Activated T-cell treated with anti-CD3 and anti-CD28 coated beads for 4 hours (primary cell): ENCODE measurements around the gene CABLES1.

ENCODE experiments used
- DNase-seq: peaks from one replicate; pipeline ENCODE4 v3.0.0-alpha.2; 2020

Gene CABLES1

GRCh38 chr18:23171581-23172156 is 36.4 kb downstream of the CABLES1 start:
- DNase-seq, result no peak

- DNase-seq, result no peak
These were observed 37.5 kb downstream of the CABLES1 start for GRCh38 chr18:23172591-23173380.

- no peak for DNase-seq
These were observed 38.6 kb downstream of the CABLES1 start for GRCh38 chr18:23173912-23174311.

GRCh38 chr18:23176701-23177432 is 41.6 kb downstream of the CABLES1 start:
- DNase-seq, result no peak

GRCh38 chr18:23177433-23178072 is 42.3 kb downstream of the CABLES1 start:
- no peak for DNase-seq

GRCh38 chr18:23178201-23178600 is 42.9 kb downstream of the CABLES1 start:
- no peak for DNase-seq

- no peak for DNase-seq
These were observed 43.4 kb downstream of the CABLES1 start for GRCh38 chr18:23178661-23179081.

GRCh38 chr18:23179416-23179815 is 44.1 kb downstream of the CABLES1 start:
- no peak for DNase-seq

- DNase-seq, result no peak
These were observed 46.3 kb downstream of the CABLES1 start for GRCh38 chr18:23181547-23181946.

GRCh38 chr18:23182606-23183005 is 47.3 kb downstream of the CABLES1 start:
- no peak for DNase-seq

GRCh38 chr18:23183411-23184150 is 48.3 kb downstream of the CABLES1 start:
- no peak for DNase-seq

GRCh38 chr18:23186781-23187180 is 51.5 kb downstream of the CABLES1 start:
- DNase-seq, result no peak

GRCh38 chr18:23188068-23188760 is 52.9 kb downstream of the CABLES1 start:
- DNase-seq, result no peak

GRCh38 chr18:23189099-23189498 is 53.8 kb downstream of the CABLES1 start:
- DNase-seq, result no peak

- no peak for DNase-seq
These were observed 54.7 kb downstream of the CABLES1 start for GRCh38 chr18:23189768-23190661.

GRCh38 chr18:23191232-23191631 is 55.9 kb downstream of the CABLES1 start:
- DNase-seq, result no peak

- DNase-seq, result no peak
These were observed 58.5 kb downstream of the CABLES1 start for GRCh38 chr18:23193742-23194141.

- no peak for DNase-seq
These were observed 59.1 kb downstream of the CABLES1 start for GRCh38 chr18:23194155-23194996.

- DNase-seq, result no peak
These were observed 60.0 kb downstream of the CABLES1 start for GRCh38 chr18:23194997-23195957.
